ENCODE results near the gene SEPSECS. TPM values are rescaled to one million over a fixed set of nuclear protein-coding genes. Genes with fewer than 3 reads are reported as not detected.

SEPSECS gene
- total and polyA plus RNA-seq, 12 donors: 5.8 to 38.6 (median 7.7) TPM

DNA sequence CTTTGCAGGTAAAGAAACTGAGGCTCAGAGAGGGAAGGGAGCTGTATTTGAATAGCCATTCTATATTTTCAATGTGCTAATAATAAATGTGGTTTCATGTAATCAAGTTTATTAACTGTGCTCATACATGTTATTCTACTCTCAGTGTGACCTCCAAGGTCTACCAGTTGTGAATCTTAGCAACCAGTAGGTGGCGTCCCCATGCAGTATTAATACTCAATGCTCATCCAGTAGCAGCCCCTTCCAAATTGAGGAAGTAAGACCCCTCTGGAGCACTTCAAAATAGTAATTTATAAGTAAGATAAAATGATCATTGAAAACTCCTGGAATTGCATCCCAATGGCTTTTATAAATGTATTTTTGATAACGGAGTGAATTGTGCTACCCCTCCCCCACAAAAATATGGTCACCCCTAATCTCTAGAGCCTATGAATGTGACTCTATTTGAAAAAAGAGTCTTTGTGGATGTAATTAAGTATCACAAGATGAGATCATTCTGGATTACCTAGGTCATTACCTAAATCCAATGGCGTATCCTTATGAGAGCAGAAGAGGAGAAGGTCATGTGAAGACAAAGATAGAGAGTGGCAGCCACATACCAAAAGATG lies 20.4 kb upstream of the SEPSECS start:
- intact Hi-C loops (cut with DNase I): loop anchor here in 1 of 2 donors (10.0 kb wide), 1 partner anchor 54 kb away; the partner anchor contains the start of gene PI4K2B
- no peaks in the 10 kb centered on the region for H3K36me3 ChIP-seq (replicated peaks in 1 of 2)
- H3K4me1 ChIP-seq (replicated peaks in 1 of 2): no peaks in the 10 kb centered on the region
- DNase-seq: peak in 1 of 7 donors; percentile 51
- H3K9me3 ChIP-seq (replicated peaks in 1 of 3): no peaks in the 10 kb centered on the region
- 50 to 70% (median 61%) methylated on average over 3 of the region's 3 CpGs for WGBS, 4 donors
- TF ChIP-seq, protein P1, sequence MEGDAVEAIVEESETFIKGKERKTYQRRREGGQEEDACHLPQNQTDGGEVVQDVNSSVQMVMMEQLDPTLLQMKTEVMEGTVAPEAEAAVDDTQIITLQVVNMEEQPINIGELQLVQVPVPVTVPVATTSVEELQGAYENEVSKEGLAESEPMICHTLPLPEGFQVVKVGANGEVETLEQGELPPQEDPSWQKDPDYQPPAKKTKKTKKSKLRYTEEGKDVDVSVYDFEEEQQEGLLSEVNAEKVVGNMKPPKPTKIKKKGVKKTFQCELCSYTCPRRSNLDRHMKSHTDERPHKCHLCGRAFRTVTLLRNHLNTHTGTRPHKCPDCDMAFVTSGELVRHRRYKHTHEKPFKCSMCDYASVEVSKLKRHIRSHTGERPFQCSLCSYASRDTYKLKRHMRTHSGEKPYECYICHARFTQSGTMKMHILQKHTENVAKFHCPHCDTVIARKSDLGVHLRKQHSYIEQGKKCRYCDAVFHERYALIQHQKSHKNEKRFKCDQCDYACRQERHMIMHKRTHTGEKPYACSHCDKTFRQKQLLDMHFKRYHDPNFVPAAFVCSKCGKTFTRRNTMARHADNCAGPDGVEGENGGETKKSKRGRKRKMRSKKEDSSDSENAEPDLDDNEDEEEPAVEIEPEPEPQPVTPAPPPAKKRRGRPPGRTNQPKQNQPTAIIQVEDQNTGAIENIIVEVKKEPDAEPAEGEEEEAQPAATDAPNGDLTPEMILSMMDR (IDR thresholded peaks at IDR 0.05): peak; percentile 49 to 56 (median 50)
- TF ChIP-seq POLR2A (IDR thresholded peaks at IDR 0.05): no peak
- H3K27me3 ChIP-seq: no peaks in the 10 kb centered on the region
- H3K27ac ChIP-seq: no peak overlapping the region
- no peak overlapping the region for H3K4me3 ChIP-seq

DNA sequence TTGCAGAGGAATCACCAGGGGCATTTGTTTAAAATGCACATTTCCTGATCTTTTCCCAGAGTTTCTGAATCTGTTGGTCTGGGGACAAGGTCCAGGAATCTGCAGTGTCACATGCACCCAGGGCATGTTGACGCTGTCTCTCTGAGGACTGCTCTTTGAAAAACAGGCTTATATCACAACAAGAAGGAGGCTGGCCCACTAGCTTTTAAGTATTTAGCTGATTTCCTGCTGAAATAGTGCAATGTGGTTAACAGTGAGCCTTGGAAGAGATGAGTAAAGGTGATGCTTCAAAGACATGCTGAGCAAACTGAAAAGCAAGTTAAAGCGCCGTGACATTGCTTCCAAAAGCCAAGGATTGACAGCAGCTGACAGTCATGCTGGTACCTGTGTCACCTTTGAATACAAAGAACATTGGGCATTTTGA lies 18.6 kb upstream of the SEPSECS start:
- Histone ChIP-seq H3K4me1 (replicated peaks in 1 of 2) (peaks cover 2 to 5% of the 10 kb centered on the region in 2 donors), H3K9me3 (replicated peaks in 1 of 3) (no peaks in the 10 kb centered on the region), H3K36me3 (replicated peaks in 1 of 2) (no peaks in the 10 kb centered on the region), H3K27me3 (no peaks in the 10 kb centered on the region), H3K4me3 (no peak overlapping the region), H3K27ac (no peak overlapping the region)
- intact Hi-C loops (cut with DNase I): loop anchor here (10.0 kb wide), 2 partner anchors 56 to 186 kb away; partner anchors contain the start of gene PI4K2B (in 1 of the 2)
- TF ChIP-seq, protein P1 (IDR thresholded peaks at IDR 0.05): no peak
- TF ChIP-seq POLR2A (IDR thresholded peaks at IDR 0.05): no peak
- DNase-seq: no peak
- WGBS, 4 donors: 72 to 96% (median 92%) methylated on average over 3 of the region's 3 CpGs

DNA sequence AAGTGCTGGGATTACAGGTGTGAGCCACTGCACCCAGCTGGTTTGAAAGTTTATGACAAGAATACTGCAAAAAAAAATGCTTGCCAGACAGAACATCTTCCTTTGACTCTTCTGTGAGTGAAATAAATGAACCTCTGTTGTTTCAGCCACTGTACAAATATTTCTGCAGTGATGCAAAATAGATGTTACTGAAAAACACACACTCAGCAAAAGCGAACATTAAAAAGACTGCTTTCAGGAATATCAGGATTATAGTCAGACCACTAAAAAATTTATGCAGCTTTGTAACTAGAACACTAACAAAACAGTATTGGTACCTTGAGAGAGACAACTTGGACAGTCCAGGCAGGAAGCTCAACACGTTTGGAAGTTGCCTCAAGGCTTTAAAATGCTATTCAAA lies 16.9 kb upstream of the SEPSECS start:
- H3K4me1 ChIP-seq (replicated peaks in 1 of 2): peaks cover 12 to 16% of the 10 kb centered on the region in 2 donors
- no peaks in the 10 kb centered on the region for H3K36me3 ChIP-seq (replicated peaks in 1 of 2)
- H3K9me3 ChIP-seq (replicated peaks in 1 of 3): no peaks in the 10 kb centered on the region
- no peak overlapping the region for H3K27ac ChIP-seq
- no peaks in the 10 kb centered on the region for H3K27me3 ChIP-seq
- WGBS, 4 donors: 59 to 83% (median 65%) methylated on average over 2 of the region's 2 CpGs
- no peak overlapping the region for H3K4me3 ChIP-seq
- no peak for DNase-seq
- TF ChIP-seq, protein P1 (IDR thresholded peaks at IDR 0.05): no peak
- no peak for TF ChIP-seq POLR2A (IDR thresholded peaks at IDR 0.05)
- intact Hi-C loops (cut with DNase I): loop anchor here (10.0 kb wide), 2 partner anchors 58 to 188 kb away; partner anchors contain the start of gene PI4K2B (in 1 of the 2)

DNA sequence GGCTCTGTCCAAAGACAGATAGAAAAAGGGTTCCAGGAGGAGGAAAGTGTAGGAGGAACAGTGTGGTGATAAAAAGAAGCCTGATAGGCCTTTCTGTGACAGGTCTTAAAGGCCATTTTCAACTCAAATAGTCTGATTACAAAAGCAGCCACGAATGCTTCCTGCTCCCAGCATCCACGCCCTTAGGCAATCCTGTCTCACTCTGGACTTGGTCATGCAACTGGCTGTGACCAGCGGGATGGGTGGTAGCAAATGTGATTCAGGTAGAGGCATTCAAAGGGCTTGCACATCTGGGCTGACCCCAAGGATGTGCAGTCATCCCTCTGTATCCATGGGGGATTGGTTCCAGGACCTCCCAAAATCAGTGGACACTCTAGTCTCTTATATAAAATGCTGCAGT lies 14.4 kb upstream of the SEPSECS start:
- WGBS, 4 donors: 67 to 77% (median 73%) methylated on average over 3 of the region's 3 CpGs
- H3K4me3 ChIP-seq: no peak overlapping the region
- H3K4me1 ChIP-seq (replicated peaks in 1 of 2): peaks cover 12 to 16% of the 10 kb centered on the region in 2 donors
- no peaks in the 10 kb centered on the region for H3K9me3 ChIP-seq (replicated peaks in 1 of 3)
- intact Hi-C loops (cut with DNase I): loop anchor here (10.0 kb wide), 2 partner anchors 60 to 190 kb away; partner anchors contain the start of gene PI4K2B (in 1 of the 2)
- H3K27me3 ChIP-seq: no peaks in the 10 kb centered on the region
- DNase-seq: no peak
- no peak overlapping the region for H3K27ac ChIP-seq
- no peak for TF ChIP-seq POLR2A (IDR thresholded peaks at IDR 0.05)
- TF ChIP-seq, protein P1 (IDR thresholded peaks at IDR 0.05): no peak
- no peaks in the 10 kb centered on the region for H3K36me3 ChIP-seq (replicated peaks in 1 of 2)
